Stimulated activated CD8-positive, alpha-beta memory T cell treated with anti-CD3 and anti-CD28 coated beads, Interleukin-12 subunit alpha, Interleukin-12 subunit beta, amount 100 ng/mL, for 24 hours (primary cell): ENCODE results near the gene BAIAP3.

Source experiments
- DNase-seq: peaks from one replicate; pipeline ENCODE4 v3.0.0-alpha.2; 2020; ENCODE audit errors: extremely low read depth

The BAIAP3 gene

GRCh38 chr16:1346422-1347285, 13.2 kb downstream of the BAIAP3 start:
- DNase-seq = no peak

DNA sequence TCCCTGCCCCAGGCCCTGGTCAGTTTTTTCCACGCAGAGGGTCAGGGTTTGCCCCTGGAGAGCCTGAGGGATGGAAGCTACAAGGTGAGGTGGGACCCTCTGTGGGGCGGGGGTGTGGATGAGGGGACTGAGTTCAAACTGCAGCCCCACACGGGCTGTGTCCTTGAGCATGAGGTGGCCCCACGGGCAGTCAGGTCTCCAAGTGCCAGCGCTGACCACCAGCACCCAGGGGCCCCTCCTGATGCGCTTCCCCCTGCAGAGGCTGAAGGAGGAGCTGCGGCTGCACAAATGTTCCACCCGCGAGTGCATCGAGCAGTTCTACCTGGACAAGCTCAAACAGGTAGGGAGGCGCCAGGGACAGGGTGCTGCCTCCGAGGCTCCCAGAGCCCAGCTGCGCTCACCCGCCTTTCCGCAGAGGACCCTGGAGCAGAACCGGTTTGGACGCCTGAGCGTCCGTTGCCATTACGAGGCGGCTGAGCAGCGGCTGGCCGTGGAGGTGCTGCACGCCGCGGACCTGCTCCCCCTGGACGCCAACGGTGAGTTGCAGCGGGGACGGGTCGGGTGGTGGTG, 13.9 kb downstream of the BAIAP3 start:
- no peak for DNase-seq

DNA sequence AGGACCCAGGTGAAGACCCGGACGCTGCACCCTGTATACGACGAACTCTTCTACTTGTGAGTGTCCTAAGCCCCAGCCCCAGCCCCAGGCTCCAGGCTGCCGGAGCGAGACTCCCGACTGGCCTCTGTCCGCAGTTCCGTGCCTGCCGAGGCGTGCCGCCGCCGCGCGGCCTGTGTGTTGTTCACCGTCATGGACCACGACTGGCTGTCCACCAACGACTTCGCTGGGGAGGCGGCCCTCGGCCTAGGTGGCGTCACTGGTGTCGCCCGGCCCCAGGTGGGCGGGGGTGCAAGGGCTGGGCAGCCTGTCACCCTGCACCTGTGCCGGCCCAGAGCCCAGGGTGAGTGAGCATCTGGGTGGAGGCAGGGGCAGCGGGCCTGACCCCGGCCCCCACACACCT, 14.5 kb downstream of the BAIAP3 start:
- no peak for DNase-seq

- no peak for DNase-seq
Measured at GRCh38 chr16:1348441-1348840, 15.0 kb downstream of the BAIAP3 start.

GRCh38 chr16:1348926-1349325, 15.5 kb downstream of the BAIAP3 start:
- no peak for DNase-seq

DNA sequence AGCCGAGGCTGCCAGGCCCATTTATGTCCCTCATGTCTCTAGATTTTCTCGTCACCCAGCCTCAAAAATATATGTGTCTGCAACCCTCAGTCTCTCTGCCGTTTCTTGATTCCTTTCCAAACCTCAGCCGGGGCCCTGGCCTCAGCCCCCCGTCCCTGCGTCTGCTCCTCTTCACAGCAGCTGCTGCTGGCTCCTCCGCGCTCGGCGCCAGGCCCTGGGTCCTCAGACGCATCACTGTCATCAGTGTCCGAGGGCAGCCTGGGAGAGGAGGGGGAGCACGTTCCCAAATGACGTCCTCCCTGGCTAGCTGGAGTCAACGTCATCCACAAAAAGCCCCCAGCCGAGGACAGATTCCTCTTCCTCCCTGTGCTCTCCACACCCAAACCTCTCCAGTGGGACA, 15.9 kb downstream of the BAIAP3 start:
- no peak for DNase-seq

- no peak for DNase-seq
Measured at GRCh38 chr16:1349951-1350350, 16.5 kb downstream of the BAIAP3 start.

GRCh38 chr16:1350691-1351090, 17.2 kb downstream of the BAIAP3 start:
- DNase-seq = no peak

DNA sequence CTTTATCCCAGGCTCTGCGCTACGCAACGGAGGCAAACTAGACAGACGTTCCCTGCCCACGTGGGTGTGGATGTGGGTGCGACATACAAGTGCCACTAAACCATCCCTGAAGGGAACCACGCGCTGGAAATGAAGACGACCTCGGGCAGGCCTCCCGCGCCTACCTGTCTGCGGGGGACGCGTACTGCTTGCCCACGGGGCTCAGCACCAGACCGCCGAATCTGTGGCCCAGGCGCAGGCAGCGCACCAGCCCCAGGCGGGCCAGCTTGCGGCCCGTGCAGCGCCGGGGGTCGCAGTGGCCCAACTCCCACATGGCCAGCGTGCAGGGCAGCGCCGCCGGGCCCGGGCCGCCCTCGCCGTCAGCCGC, 17.8 kb downstream of the BAIAP3 start:
- DNase-seq = no peak

DNA sequence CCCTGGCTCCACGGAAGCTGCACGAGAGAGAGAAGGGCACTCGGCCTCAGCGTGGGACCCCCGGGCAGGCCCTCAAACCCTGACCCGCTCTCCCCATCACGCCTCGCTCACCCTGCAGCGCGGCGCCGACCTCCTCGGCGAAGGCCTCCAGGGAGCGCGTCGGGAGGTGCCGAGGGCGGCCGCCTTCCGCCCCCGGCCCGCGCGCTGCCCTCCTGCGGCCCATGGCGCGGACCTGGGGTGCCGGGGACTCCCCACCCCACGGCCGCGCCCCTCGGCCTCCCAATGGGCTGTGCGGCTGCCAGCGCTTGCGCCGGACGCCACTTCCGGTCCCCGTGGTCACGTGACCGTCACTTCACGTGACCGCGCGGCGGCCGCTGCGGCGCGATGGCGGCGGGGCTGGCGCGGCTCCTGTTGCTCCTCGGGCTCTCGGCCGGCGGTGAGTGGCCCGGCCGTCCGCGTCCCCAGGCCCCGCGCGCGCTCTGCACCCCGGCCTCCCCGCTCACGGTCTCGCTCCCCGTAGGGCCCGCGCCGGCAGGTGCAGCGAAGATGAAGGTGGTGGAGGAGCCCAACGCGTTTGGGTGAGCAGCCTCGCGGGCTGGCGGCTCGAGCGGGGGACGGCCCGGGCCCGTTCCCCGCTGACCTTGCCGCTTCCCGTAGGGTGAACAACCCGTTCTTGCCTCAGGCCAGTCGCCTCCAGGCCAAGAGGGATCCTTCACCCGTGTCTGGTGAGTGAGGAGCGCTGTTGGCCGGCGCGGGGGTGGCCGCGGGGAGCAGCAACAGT, 18.3 kb downstream of the BAIAP3 start, which contains the start of the genes GNPTG and TSR3:
Gene GNPTG (plus strand): TSS at position 350 of the 781 bp plus-strand sequence. CDS start 35 bp downstream, at position 385.
Gene TSR3 (minus strand): TSS at position 297 of the 781 bp plus-strand sequence. CDS start 74 bp downstream, at position 223.
- DNase-seq = peak; percentile 69

GRCh38 chr16:1354815-1355540, 21.5 kb downstream of the BAIAP3 start:
- no peak for DNase-seq

DNA sequence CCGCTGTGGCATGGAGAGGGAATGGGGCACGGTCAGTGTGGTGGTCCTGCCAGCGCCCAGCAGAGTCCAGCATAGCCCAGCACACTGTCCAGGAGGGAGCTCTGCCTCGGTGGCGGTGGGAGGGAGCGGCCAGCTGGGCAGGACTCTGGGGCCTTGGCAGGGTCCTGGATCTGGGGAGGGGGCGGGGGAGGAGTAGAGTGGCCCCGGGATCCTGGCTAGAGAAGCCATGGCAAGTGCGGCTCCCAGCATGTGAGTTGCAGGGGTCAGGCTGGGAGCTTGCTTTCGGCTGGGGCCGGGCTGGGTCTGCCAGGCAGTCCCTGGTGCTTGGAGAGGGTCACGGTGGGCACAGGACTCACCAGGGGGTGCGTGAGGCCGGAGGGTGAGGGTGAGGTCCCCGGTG, 22.1 kb downstream of the BAIAP3 start:
- DNase-seq = no peak

- no peak for DNase-seq
Measured at GRCh38 chr16:1356061-1356900, 22.8 kb downstream of the BAIAP3 start.

DNA sequence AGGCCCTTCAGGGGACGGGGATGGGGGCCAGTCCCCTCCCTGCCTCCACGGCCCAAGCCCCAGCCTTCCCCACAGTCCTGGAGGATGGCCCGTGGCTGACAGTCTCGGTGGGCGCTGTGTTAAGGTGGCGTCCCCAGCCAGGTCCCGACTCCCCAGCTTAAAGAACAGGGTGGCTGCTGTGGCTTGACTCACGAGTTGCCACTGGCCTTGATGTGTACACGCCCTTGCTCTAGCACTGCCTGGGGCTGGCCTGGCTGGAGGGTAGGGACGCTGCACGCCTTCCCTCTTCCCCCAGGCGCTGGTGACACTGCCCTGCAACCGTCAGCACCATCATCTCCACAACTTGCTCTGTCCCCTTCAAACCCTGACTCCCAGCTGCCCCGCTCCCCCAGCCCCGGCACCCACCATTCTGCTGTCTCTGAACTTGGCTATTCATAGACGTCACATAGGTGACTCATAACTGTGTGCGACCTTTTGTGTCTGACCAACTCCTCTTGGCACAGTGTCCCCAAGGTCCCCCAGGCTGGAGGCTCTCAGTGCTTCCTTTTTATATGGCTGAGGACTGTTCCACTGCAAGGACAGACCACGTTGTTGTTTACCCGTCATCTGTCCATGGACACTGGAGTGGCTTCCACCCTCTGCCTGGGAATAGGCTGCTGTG, 24.6 kb downstream of the BAIAP3 start:
- DNase-seq = no peak

- DNase-seq = no peak
Measured at GRCh38 chr16:1361685-1362360, 28.4 kb downstream of the BAIAP3 start.

DNA sequence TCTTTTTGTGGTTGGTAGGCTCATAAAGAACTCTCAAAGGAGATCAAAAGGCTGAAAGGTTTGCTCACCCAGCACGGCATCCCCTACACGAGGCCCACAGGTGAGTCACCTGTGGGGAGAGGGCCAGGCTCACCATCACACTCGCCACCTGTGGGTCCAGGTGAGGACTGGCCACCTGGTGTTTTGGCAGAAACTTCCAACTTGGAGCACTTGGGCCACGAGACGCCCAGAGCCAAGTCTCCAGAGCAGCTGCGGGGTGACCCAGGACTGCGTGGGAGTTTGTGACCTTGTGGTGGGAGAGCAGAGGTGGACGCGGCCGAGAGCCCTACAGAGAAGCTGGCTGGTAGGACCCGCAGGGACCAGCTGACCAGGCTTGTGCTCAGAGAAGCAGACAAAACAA, 29.4 kb downstream of the BAIAP3 start:
- no peak for DNase-seq

- DNase-seq = no peak
Measured at GRCh38 chr16:1363501-1364041, 30.1 kb downstream of the BAIAP3 start.

- no peak for DNase-seq
Measured at GRCh38 chr16:1364510-1364909, 31.1 kb downstream of the BAIAP3 start.

- DNase-seq = no peak
Measured at GRCh38 chr16:1366060-1366711, 32.7 kb downstream of the BAIAP3 start.
